Measurements from ENCODE around the gene STARD3NL. TPM values are rescaled to one million over a fixed set of nuclear protein-coding genes. Genes with fewer than 3 reads are reported as not detected.

The STARD3NL gene
- polyA plus RNA-seq, 1 experiment, result 25.8 TPM

- no peak overlapping the region for H3K4me3 ChIP-seq (ENCODE audit: low read depth, low read length)
- ChIA-PET CTCF (interaction anchor here (1.7 to 2.2 kb wide), 2 partner anchors 8 to 9 kb away, joined by 5 to 24 read pairs; no protein-coding TSS in a partner anchor), POLR2A (no interaction called here)
- TF ChIP-seq CTCF (IDR thresholded peaks at IDR 0.05; ENCODE audit: insufficient read depth, low read depth, low read length), result no peak
- no peak for DNase-seq (ENCODE audit: low read depth)
- H3K27me3 ChIP-seq (ENCODE audit: control insufficient read depth, insufficient read depth, low read length), result no peaks in the 10 kb centered on the region
- H3K36me3 ChIP-seq (ENCODE audit: control insufficient read depth, insufficient read depth, low read length), result no peaks in the 10 kb centered on the region
Observed at GRCh38 chr7:38207843-38208242, 29.8 kb downstream of the STARD3NL start.

- Histone ChIP-seq H3K27me3 (ENCODE audit: control insufficient read depth, insufficient read depth, low read length) (no peaks in the 10 kb centered on the region), H3K36me3 (ENCODE audit: control insufficient read depth, insufficient read depth, low read length) (no peaks in the 10 kb centered on the region; the same call in 1 of the 2 replicates), H3K4me3 (ENCODE audit: low read depth, low read length) (no peak overlapping the region)
- ChIA-PET CTCF (interaction anchor here (0.7 to 1.7 kb wide), 6 partner anchors 8 to 159 kb away, joined by 4 to 5 read pairs (median 4); no protein-coding TSS in a partner anchor), POLR2A (interaction anchor here (0.5 to 0.6 kb wide), 3 partner anchors 14 to 105 kb away, joined by 3 to 10 read pairs (median 7); no protein-coding TSS in a partner anchor)
- TF ChIP-seq CTCF (IDR thresholded peaks at IDR 0.05; ENCODE audit: insufficient read depth, low read depth, low read length), result no peak
- no peak for DNase-seq (ENCODE audit: low read depth)
Observed at GRCh38 chr7:38211486-38211885, 33.4 kb downstream of the STARD3NL start.

GRCh38 chr7:38211940-38212339 is 33.9 kb downstream of the STARD3NL start:
- POLR2A ChIA-PET, result interaction anchor here (0.6 kb wide), 1 partner anchor 105 kb away, joined by 7 read pairs; no protein-coding TSS in a partner anchor
- Histone ChIP-seq H3K4me3 (ENCODE audit: low read depth, low read length) (no peak overlapping the region), H3K36me3 (ENCODE audit: control insufficient read depth, insufficient read depth, low read length) (no peaks in the 10 kb centered on the region; the same call in 1 of the 2 replicates), H3K27me3 (ENCODE audit: control insufficient read depth, insufficient read depth, low read length) (no peaks in the 10 kb centered on the region)
- TF ChIP-seq CTCF (IDR thresholded peaks at IDR 0.05; ENCODE audit: insufficient read depth, low read depth, low read length), result no peak
- DNase-seq (ENCODE audit: low read depth), result no peak
- CTCF ChIA-PET, result interaction anchor here (0.7 to 1.7 kb wide), 6 partner anchors 8 to 158 kb away, joined by 3 to 5 read pairs (median 4); no protein-coding TSS in a partner anchor

- CTCF ChIA-PET, result interaction anchor here (0.7 to 4.7 kb wide), 38 partner anchors 9 to 314 kb away, joined by 3 to 59 read pairs (median 8); no protein-coding TSS in a partner anchor
- DNase-seq (ENCODE audit: low read depth), result no peak
- H3K27me3 ChIP-seq (ENCODE audit: control insufficient read depth, insufficient read depth, low read length), result no peaks in the 10 kb centered on the region
- TF ChIP-seq CTCF (IDR thresholded peaks at IDR 0.05; ENCODE audit: insufficient read depth, low read depth, low read length), result no peak
- H3K4me3 ChIP-seq (ENCODE audit: low read depth, low read length), result no peak overlapping the region
- H3K36me3 ChIP-seq (ENCODE audit: control insufficient read depth, insufficient read depth, low read length), result peaks cover 4% of the 10 kb centered on the region; the same call in 1 of the 2 replicates
- POLR2A ChIA-PET, result interaction anchor here (0.6 kb wide), 1 partner anchor 314 kb away, joined by 6 read pairs; no protein-coding TSS in a partner anchor
Observed at GRCh38 chr7:38215115-38215514, 37.1 kb downstream of the STARD3NL start.

- POLR2A ChIA-PET, result no interaction called here
- TF ChIP-seq CTCF (IDR thresholded peaks at IDR 0.05; ENCODE audit: insufficient read depth, low read depth, low read length), result peak; percentile 98
- Histone ChIP-seq H3K36me3 (ENCODE audit: control insufficient read depth, insufficient read depth, low read length) (peaks cover 4% of the 10 kb centered on the region; the same call in 1 of the 2 replicates), H3K4me3 (ENCODE audit: low read depth, low read length) (no peak overlapping the region), H3K27me3 (ENCODE audit: control insufficient read depth, insufficient read depth, low read length) (no peaks in the 10 kb centered on the region)
- CTCF ChIA-PET, result interaction anchor here (0.5 to 4.7 kb wide), 48 partner anchors 8 to 1468 kb away, joined by 3 to 59 read pairs (median 6); no protein-coding TSS in a partner anchor
- peak; percentile 43 for DNase-seq (ENCODE audit: low read depth)
Observed at GRCh38 chr7:38215735-38216670, 38.0 kb downstream of the STARD3NL start.

All from BJ (cell line).